Mesenchymal stem cell (in vitro differentiated cells and primary cell): ENCODE measurements around the gene SLC35F3.

ENCODE experiments used
- DNase-seq: peaks from one replicate; pipeline ENCODE4 v3.0.0-alpha.2; 2013
- H2AFZ ChIP-seq: one replicate; pipeline ENCODE4 v1.6.1; 2013; ENCODE audit warnings: low read depth, mild to moderate bottlenecking, control low read depth, inconsistent platforms, low read length, moderate library complexity
- H2AK5ac ChIP-seq: 2 replicates; pipeline ENCODE4 v1.6.1; 2013; ENCODE audit warnings: low read length, moderate library complexity, mild to moderate bottlenecking, inconsistent platforms; ENCODE audit not compliant: severe bottlenecking
- H2BK120ac ChIP-seq: one replicate; pipeline ENCODE4 v1.6.1; 2013; ENCODE audit warnings: low read depth, mild to moderate bottlenecking, inconsistent platforms, low read length, moderate library complexity
- H2BK12ac ChIP-seq, 2 experiments: one replicate each; pipeline ENCODE4 v1.6.1; 2013; ENCODE audit warnings: inconsistent platforms in 2 of 2, low read length in 2 of 2, mild to moderate bottlenecking in 2 of 2, moderate library complexity in 2 of 2, control low read depth in 1 of 2
- H2BK15ac ChIP-seq: one replicate; pipeline ENCODE4 v1.6.1; 2013; ENCODE audit warnings: mild to moderate bottlenecking, low read depth, inconsistent platforms; ENCODE audit not compliant: poor library complexity, severe bottlenecking
- H2BK5ac ChIP-seq: 2 replicates; pipeline ENCODE4 v1.6.1; 2013; ENCODE audit warnings: low read depth, mild to moderate bottlenecking, low read length, control low read depth, inconsistent platforms; ENCODE audit not compliant: poor library complexity, severe bottlenecking
- H3K14ac ChIP-seq, 2 experiments: one replicate each; pipeline ENCODE4 v1.6.1; 2013; ENCODE audit warnings: inconsistent platforms in 2 of 2, low read length in 2 of 2, control low read depth in 1 of 2, mild to moderate bottlenecking in 1 of 2, moderate library complexity in 1 of 2
- H3K18ac ChIP-seq, 2 experiments: one replicate each; pipeline ENCODE4 v1.6.1; 2013; ENCODE audit warnings: inconsistent platforms in 2 of 2, low read length in 2 of 2, control low read depth in 1 of 2, low read depth in 1 of 2, mild to moderate bottlenecking in 1 of 2
- H3K23ac ChIP-seq, 2 experiments: one replicate each; pipeline ENCODE4 v1.6.1; 2013; ENCODE audit warnings: inconsistent platforms in 2 of 2, low read length in 2 of 2, mild to moderate bottlenecking in 2 of 2, moderate library complexity in 2 of 2, control low read depth in 1 of 2
- H3K27ac ChIP-seq: 2 replicates; pipeline ENCODE4 v1.5.1; 2013; ENCODE audit warnings: mild to moderate bottlenecking, moderate library complexity, low read length, control low read depth, inconsistent platforms; ENCODE audit not compliant: poor library complexity, severe bottlenecking
- H3K27me3 ChIP-seq, 2 experiments: 2 replicates each; pipeline versions ENCODE4 v1.6.1 to v1.7.0; 2013; ENCODE audit warnings: low read length in 2 of 2, mild to moderate bottlenecking in 2 of 2, moderate library complexity in 2 of 2, control low read depth in 1 of 2, inconsistent platforms in 1 of 2; ENCODE audit not compliant: control insufficient read depth in 1 of 2, insufficient read depth in 1 of 2
- H3K36me3 ChIP-seq, 2 experiments: 2 replicates each; pipeline versions ENCODE4 v1.6.1 to v1.7.0; 2013; ENCODE audit warnings: low read length in 2 of 2, control low read depth in 1 of 2, inconsistent platforms in 1 of 2, low read depth in 1 of 2, mild to moderate bottlenecking in 1 of 2; ENCODE audit not compliant: insufficient read depth in 2 of 2, control insufficient read depth in 1 of 2
- H3K4ac ChIP-seq, 2 experiments: one replicate each; pipeline ENCODE4 v1.6.1; 2013; ENCODE audit warnings: inconsistent platforms in 2 of 2, low read length in 2 of 2, mild to moderate bottlenecking in 2 of 2, moderate library complexity in 2 of 2, control low read depth in 1 of 2, low read depth in 1 of 2
- H3K4me1 ChIP-seq: 2 replicates; pipeline ENCODE4 v1.6.1; 2013; ENCODE audit warnings: low read depth, low read length, control low read depth; ENCODE audit not compliant: control insufficient read depth, insufficient read depth
- H3K4me2 ChIP-seq: 2 replicates; pipeline ENCODE4 v1.6.1; 2013; ENCODE audit warnings: low read length, mild to moderate bottlenecking, inconsistent platforms; ENCODE audit not compliant: poor library complexity, severe bottlenecking
- H3K4me3 ChIP-seq, 2 experiments: 2 replicates each; pipeline versions ENCODE4 v1.5.1 to v1.7.0; 2013; ENCODE audit warnings: low read length in 2 of 2, mild to moderate bottlenecking in 2 of 2, control low read depth in 1 of 2, low read depth in 1 of 2; ENCODE audit not compliant: insufficient read depth in 1 of 2
- H3K79me1 ChIP-seq: replicated peaks from 2 replicates; pipeline ENCODE4 v1.6.1; 2013; ENCODE audit warnings: mild to moderate bottlenecking, control low read depth, low read length, inconsistent platforms; ENCODE audit not compliant: poor library complexity, severe bottlenecking
- H3K9ac ChIP-seq: 2 replicates; pipeline ENCODE4 v1.7.0; 2013; ENCODE audit warnings: mild to moderate bottlenecking, low read length, moderate library complexity
- H3K9me3 ChIP-seq: 2 replicates; pipeline ENCODE4 v1.7.0; 2013; ENCODE audit warnings: mild to moderate bottlenecking, low read length; ENCODE audit not compliant: control insufficient read depth
- H4K8ac ChIP-seq: one replicate; pipeline ENCODE4 v1.6.1; 2013; ENCODE audit warnings: inconsistent platforms, mild to moderate bottlenecking, low read length, moderate library complexity
- H4K91ac ChIP-seq: one replicate; pipeline ENCODE4 v1.6.1; 2013; ENCODE audit warnings: mild to moderate bottlenecking, low read length, inconsistent platforms
- WGBS: methylation state at CpG from one replicate; pipeline ENCODE4 v1.1.7; 2013; ENCODE audit warnings: mixed read lengths; 5-methylcytosine and 5-hydroxymethylcytosine counted together

Gene SLC35F3

DNA sequence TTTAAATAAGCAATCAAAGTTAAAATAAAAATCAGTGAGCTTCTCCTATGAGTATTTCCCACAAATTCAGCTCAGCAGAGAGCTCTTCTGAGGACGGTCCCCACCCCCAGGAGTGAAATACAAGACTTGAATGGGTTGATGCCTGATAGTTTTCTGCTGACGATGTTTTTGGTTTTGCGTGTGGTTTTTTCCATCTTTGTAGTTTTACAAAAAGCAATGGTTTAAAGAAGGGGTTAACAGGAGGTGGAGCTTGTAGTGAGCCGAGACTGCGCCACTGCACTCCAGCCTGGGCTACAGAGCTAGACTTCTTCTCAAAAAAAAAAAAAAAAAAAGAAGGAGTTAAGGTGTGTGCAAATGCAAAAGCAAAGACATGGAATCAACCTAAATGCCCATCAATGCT, 297.1 kb downstream of the SLC35F3 start:
- Histone ChIP-seq H3K18ac (no peak overlapping the region), H4K91ac (no peak overlapping the region), H2BK12ac (no peak overlapping the region), H3K23ac (no peak overlapping the region), H3K4me1 (no peaks in the 10 kb centered on the region), H4K8ac (no peak overlapping the region), H3K14ac (no peak overlapping the region), H2BK5ac (no peak overlapping the region), H2AK5ac (no peak overlapping the region), H3K36me3 (no peaks in the 10 kb centered on the region), H3K9ac (no peak overlapping the region), H3K4me3 (no peak overlapping the region), H2AFZ (no peak overlapping the region), H3K4me2 (no peak overlapping the region), H2BK120ac (no peak overlapping the region), H3K9me3 (no peaks in the 10 kb centered on the region), H3K27me3 (no peaks in the 10 kb centered on the region), H3K27ac (no peak overlapping the region), H3K4ac (no peak overlapping the region), H3K79me1 (no peaks in the 10 kb centered on the region), H2BK15ac (no peak overlapping the region)
- DNase-seq: no peak
- WGBS: 69% methylated on average over 3 of the region's 5 CpGs

DNA sequence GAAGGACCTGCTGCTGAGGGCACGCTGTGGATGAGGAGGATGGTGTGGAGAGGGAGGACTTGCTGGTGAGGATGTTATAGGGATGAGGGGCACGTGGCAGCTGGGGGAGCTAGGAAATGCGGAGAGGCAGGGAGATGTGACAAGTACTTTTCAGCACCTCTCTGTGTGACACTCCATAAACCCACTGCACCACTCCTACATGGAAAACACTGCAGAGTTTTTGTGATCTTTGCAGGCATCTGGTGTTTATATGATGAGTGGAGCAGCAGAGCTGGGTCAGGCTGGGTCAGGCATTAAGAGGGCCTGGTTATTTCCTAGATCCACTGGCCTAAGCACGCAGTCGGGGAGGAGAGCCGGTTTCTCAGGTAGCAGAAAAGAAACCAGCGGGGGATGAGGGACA, 301.5 kb downstream of the SLC35F3 start:
- Histone ChIP-seq H2BK15ac (no peak overlapping the region), H3K27ac (no peak overlapping the region), H3K14ac (peak overlapping the region in 1 of 2 experiments; percentile 36), H3K9ac (no peak overlapping the region), H3K79me1 (no peaks in the 10 kb centered on the region), H3K4me2 (no peak overlapping the region), H2AFZ (no peak overlapping the region), H3K9me3 (no peaks in the 10 kb centered on the region), H2BK120ac (no peak overlapping the region), H2AK5ac (no peak overlapping the region), H3K4ac (no peak overlapping the region), H2BK5ac (no peak overlapping the region), H3K4me3 (no peak overlapping the region), H3K23ac (no peak overlapping the region), H3K4me1 (no peaks in the 10 kb centered on the region), H4K8ac (no peak overlapping the region), H3K18ac (peak overlapping the region in 1 of 2 experiments; percentile 16), H3K27me3 (no peaks in the 10 kb centered on the region), H2BK12ac (peak overlapping the region in 1 of 2 experiments; percentile 31), H3K36me3 (no peaks in the 10 kb centered on the region), H4K91ac (no peak overlapping the region)
- WGBS: 62% methylated on average over 6 of the region's 7 CpGs
- DNase-seq: peak; percentile 25

DNA sequence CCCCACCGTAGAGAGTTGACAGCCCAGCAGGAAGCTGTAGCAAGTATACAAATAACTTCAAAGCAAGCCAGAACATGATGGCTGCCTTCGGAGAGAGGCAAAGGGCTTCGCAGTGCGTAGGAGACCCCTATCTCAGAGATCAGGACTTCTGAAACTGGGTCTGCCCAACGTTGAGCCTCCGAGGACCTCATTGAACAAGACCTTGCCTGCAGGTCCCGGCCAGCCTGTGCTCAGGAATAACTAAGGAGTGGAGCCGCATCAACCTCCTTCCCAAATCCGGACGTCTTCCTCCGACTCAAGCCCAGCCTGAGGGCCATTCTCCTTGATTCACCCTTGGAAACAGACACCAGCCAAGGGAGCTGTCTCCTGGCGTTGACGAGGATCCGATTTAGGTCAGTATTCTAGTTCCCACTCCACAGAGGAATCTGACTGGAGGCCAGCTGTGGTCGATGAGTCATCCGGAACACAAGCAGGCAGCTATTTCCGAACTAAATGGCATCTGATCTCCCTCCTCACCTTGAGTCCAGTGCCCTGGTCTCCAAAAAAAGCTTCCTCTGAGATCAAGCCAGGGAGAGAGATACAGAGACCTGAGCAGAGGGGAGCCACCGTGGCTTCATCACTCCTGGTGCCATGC, 302.3 kb downstream of the SLC35F3 start:
- H4K8ac ChIP-seq: no peak overlapping the region
- no peak overlapping the region for H3K9ac ChIP-seq
- no peak overlapping the region for H2BK5ac ChIP-seq
- no peak overlapping the region for H3K4me3 ChIP-seq
- H3K23ac ChIP-seq: no peak overlapping the region
- no peak overlapping the region for H3K18ac ChIP-seq
- no peaks in the 10 kb centered on the region for H3K4me1 ChIP-seq
- H2BK12ac ChIP-seq: no peak overlapping the region
- no peak overlapping the region for H4K91ac ChIP-seq
- H2AFZ ChIP-seq: no peak overlapping the region
- H2AK5ac ChIP-seq: no peak overlapping the region
- H2BK15ac ChIP-seq: no peak overlapping the region
- peak; percentile 71 for DNase-seq
- no peaks in the 10 kb centered on the region for H3K36me3 ChIP-seq
- H3K9me3 ChIP-seq: no peaks in the 10 kb centered on the region
- no peaks in the 10 kb centered on the region for H3K79me1 ChIP-seq
- H3K4me2 ChIP-seq: no peak overlapping the region
- H2BK120ac ChIP-seq: no peak overlapping the region
- no peak overlapping the region for H3K4ac ChIP-seq
- H3K14ac ChIP-seq: no peak overlapping the region
- H3K27ac ChIP-seq: no peak overlapping the region
- WGBS: 52% methylated on average over 18 of the region's 18 CpGs
- no peaks in the 10 kb centered on the region for H3K27me3 ChIP-seq

DNA sequence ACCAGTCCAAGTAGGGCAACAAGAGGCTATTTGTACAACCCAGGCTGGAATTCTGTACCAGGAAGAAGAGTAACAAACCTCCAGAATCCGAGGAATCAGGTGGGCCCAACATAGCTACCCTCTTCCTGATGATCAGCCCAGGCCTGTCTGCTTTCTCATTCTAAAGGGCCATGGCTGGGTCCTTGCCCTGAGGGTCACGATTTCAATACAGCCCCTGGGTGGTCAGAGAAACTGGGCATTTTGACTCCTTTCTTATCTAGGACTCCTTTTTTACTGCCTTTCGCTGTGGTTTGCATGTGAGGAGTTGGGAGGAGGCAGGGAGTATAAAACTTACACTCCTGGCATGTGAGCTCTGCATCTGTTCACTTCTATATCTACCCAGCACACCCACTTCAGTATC, 303.9 kb downstream of the SLC35F3 start:
- 38% methylated on average over 3 of the region's 3 CpGs for WGBS
- H4K8ac ChIP-seq: no peak overlapping the region

More for the DNA sequence above, 303.9 kb downstream of the SLC35F3 start:
- Histone ChIP-seq H2BK120ac (no peak overlapping the region), H2BK15ac (no peak overlapping the region), H3K9me3 (no peaks in the 10 kb centered on the region), H2BK5ac (no peak overlapping the region), H3K4ac (no peak overlapping the region), H2AFZ (no peak overlapping the region), H3K27me3 (peaks cover 7% of the 10 kb centered on the region in 2 experiments), H3K14ac (no peak overlapping the region), H3K18ac (no peak overlapping the region), H3K27ac (no peak overlapping the region), H2AK5ac (no peak overlapping the region), H3K23ac (no peak overlapping the region), H2BK12ac (no peak overlapping the region), H3K79me1 (no peaks in the 10 kb centered on the region), H3K4me1 (no peaks in the 10 kb centered on the region), H4K91ac (no peak overlapping the region), H3K9ac (no peak overlapping the region), H3K4me2 (no peak overlapping the region), H3K4me3 (no peak overlapping the region), H3K36me3 (no peaks in the 10 kb centered on the region)
- no peak for DNase-seq
